GM19372 (cell line): ENCODE results near the gene ADRA2B.
"Not testable (repeated sequence)": the region's sequence is repeated elsewhere in the genome, so short reads cannot be mapped to it uniquely, and the experiment has no call there.

Experiments used
- ATAC-seq: cut with Tn5 transposase; IDR thresholded peaks from one replicate; pipeline ENCODE4 v1.9.1; 2021; ENCODE audit warnings: mild to moderate bottlenecking, low read depth, moderate library complexity; ENCODE audit not compliant: unreplicated experiment

ADRA2B gene

DNA sequence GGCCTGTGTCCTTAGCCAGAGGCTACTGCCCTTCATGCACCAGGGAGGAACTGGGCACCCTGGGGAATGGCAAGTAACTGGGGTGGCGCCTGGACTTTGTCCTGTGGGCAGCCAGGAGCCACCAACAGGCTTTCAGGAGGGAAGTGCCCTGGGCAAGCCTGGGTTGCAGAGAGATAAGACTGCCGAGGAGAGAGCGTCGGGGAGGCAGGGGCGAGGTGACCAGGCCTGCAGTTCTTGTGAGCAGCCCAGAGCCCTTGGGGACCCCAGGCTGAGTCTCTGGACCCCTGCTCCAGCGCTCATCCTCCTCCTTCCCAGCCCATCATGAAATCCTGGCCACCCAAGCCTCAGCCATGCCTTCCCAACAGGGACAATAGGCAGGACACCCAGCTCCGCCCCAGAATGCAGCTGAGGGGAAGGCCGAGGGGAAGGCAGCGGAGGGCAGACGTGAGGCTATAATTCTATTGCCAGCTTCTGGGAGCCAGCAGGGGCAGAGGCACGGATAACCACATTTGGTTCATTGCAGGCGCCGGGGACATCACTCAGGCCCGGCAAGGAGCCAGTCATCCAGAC lies 25.1 kb downstream of the ADRA2B start:
- ATAC-seq, result no peak

DNA sequence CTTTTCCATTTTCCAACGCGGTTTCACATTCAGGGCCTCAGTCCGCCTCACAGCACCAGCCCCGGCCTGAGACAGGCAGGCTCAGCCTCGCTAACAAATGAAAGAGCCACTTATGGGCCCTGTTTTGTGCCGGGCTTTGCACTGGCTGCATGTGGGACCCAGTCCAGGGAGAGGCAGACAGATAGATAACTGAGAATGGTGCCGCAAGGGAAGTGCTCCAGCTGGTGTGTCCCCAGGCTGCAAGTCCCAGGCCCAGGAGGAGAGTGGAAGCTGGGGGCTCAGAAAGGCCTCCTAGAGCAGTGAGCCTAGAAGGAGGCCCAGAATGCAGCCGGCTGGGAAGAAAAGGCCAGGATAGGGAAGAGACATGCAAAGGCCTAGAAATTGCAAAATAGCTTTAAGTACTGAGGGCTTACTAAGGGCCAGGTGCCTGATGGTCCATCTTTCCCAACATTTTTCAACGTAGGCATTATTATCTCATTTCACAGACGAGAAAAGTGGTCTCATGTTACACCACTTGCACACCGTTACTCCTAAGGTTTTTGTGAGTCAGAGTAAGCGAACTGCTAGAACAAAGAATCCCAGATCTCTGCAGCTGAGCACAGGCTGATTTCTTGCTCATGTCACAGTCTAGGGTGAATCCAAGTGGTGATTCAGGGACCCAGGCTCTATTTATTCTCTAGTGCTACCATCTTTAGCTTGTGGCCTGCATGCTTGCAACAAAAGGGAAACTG lies 26.0 kb downstream of the ADRA2B start:
- no peak for ATAC-seq

DNA sequence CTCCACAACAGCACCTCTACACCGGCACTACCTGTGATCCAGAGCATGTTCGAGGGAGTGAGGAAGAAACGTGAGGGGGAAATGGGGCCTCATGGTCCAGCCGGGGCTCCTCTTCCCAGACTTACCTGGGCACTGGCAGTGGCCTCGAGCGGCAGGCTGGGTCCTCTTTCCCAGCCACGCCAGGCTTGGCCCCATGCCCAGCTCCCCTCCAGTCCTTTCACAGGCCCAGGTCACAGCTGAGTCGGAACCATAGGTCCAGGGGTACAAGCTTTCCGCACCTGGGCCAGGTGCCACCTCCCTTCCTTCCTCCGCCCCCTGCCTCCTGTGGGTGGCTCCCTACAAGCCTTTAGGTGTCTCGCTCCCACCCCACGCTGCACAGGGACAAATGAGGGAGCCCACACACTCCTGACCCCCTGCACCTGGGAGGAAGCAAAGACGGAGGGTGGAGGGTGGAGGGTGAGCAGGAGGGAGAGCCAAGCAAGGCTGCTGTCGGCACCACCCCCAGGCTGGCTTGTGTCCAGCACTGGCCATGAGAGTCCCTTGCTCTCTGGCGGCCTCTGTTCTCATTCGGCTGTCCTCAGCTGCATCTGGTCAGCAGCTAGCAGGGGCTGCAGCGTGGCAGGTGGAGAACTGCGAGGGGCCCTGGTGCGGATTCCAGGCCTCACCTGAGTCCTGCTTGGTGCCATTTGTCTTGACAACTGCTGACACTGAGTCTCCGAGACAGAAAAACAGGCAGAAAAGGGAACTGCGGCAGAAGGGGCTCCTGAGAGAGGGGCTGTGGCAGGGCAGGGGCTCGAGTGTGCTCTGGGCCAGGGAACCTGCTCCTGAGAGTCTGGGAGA lies 26.8 kb downstream of the ADRA2B start:
- ATAC-seq, result no peak

DNA sequence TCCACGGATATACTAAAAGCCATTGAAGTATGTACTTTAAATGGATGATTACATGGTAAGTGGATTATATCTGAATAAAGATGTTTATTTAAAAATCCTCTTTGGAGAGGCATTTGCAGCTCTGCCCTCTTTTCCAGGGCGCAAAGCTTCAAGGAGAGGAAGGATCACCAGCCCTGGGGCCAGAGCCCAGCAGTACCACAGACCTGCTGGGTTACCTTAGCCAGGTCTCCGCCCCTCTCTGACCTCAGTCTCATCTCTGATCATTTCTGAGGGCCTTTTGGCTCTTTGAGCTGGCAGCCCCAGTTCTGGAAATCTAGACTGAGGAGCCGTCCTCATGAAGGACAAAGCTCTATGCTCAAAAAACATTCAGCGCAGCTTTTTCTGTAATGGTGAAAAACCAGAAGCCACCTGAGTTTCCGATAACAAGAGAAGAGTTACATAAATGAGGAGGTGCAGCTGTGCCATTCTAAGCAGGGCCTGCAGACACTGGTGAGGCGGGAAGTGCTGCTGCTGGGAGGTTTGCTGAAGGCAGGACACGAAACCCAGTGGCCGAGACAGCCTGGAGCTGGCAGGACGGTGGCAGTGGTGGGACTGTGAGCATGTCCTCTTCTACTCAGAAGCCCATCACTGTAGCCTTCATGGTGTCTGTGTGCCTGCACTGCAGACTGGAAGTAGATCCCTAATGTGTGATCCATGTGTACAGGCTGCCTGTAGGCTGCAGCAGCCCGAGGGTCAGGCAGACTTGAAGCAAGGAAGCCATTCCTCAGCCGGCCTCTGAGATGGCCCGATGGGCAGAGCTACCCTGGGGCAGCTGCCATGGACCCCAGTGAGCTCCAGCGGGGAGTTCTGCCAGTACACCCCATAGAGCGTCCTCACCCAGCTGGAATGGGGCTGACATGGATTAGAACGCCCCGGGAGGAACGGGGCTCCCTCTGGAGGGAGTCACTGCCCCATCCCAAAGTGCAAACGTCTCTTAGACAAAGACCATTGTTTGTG lies 27.7 kb downstream of the ADRA2B start:
- ATAC-seq, result no peak

DNA sequence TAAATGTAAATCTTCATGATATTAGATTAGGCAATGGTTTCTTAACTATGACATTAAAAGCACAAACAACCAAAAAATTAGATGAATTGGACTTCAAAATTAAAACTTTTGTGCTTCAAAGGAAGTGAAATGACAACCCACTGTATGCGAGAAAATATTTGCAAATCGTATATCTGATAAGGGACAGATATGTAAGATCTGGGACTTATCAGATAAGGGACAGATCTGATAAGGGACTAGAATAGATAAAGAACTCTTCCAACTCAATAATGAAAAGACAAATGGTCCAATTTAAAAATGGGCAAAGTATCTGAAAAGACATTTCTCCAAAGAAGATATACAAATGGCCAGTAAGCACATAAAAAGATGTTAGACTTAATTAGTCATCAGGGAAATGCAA lies 29.2 kb downstream of the ADRA2B start:
- ATAC-seq, result no peak

DNA sequence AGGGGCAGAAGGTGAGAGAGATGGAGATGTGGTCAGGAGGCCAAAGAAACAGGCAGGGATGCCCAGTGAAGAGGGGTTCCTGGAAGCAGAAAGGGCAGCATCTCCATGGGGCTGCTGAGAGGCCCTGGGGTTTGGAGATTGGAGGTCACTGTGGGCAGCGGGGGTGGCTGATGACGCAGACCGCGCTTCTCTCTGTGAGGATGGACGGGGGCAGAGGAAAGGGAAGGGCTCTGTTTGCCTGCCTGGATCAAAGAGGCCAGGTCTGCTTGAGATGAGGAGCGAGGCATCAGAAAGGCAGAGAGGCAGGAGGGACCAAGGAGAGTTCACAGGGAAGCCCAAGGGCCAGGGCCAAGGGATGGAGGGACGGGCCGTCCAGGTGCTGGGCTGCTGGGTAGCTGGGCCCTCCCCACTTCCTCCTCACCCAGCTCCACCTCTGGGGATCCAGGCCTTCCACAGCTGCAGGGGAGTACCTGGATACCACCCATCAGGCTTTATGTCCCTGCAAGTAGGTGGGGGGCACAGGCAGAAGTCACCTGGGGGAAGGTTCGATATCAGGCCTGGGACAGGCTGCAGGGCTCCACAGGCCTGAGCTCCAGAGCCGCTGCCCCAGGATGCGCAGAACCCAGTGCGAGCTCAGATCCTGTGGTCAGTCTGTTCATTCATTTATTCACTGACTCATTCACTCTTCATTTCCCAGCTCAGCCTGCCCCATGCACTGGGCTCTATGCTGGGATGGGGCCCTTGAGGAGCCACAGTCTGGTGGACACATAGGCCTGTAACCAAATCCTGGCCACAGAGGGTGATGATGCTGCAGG lies 30.6 kb downstream of the ADRA2B start:
- ATAC-seq, result no peak

DNA sequence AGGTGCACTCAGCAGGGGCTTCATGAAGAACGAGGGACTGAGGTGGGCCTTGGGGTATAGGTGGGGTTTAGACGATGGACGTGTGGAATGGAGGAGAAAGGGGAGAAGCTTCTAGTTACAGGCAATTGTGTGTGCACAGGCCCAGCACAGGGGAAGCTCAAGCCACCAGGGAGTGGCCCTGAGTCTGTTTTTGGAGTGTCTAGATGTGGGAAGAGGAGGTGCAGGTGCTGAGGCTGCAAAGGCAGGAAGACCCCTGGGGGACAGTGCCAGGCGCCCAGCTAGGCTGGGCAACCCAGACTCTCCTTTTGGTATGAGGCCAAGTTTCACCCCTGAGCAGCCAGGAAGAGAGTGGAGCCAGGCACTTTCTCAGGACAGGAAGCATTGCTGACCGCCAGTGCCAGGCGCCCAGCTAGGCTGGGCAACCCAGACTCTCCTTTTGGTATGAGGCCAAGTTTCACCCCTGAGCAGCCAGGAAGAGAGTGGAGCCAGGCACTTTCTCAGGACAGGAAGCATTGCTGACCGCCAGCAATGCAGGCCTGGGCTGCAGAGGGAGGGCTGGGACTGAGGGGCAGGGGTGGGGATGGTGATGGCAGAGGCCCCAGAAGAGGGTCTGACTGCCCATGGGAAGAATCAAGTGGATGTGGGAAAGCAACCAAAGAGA lies 31.4 kb downstream of the ADRA2B start:
- not testable (repeated sequence) for ATAC-seq

DNA sequence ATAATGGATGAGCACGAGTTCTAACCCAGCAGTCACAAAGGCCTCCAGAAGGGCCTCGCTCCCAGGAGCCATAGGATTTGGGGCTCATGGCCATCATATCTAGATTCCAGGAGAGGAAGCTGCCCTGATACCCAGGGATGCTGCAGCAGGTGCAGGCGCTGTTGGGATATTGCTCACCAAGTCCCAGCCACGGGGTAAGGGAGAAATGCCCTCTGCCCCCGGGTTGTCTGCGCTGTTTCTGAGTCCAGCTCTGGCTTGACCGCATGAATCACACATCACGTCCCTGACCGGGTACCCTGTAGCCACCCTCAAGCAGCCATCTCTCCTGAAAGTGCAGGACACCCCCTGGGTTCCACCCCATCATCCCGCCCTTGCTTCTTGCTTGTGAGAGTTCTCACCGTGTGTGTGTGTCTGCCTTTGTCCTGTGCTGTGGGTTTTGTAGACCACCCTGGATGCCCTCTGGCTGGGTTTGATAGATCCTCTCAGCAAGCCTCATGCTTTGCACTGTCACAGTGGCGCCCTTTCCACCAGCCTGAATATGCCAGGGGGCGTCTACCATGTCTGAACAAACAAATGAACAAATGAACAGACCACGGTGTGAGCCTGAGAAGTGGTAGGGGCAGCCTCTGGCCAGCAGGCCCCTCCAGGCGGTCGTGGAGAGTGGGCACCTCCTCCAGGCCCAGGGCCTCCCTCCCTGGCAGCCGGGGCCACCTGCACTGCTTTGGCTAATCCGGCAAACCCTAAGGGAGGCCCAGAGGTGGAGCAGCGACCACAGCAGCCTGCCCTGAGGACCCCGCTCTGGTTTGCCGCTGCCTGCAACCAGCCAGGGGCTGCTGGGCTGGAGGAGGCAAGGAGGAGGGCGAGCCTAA lies 32.1 kb downstream of the ADRA2B start:
- no peak for ATAC-seq

DNA sequence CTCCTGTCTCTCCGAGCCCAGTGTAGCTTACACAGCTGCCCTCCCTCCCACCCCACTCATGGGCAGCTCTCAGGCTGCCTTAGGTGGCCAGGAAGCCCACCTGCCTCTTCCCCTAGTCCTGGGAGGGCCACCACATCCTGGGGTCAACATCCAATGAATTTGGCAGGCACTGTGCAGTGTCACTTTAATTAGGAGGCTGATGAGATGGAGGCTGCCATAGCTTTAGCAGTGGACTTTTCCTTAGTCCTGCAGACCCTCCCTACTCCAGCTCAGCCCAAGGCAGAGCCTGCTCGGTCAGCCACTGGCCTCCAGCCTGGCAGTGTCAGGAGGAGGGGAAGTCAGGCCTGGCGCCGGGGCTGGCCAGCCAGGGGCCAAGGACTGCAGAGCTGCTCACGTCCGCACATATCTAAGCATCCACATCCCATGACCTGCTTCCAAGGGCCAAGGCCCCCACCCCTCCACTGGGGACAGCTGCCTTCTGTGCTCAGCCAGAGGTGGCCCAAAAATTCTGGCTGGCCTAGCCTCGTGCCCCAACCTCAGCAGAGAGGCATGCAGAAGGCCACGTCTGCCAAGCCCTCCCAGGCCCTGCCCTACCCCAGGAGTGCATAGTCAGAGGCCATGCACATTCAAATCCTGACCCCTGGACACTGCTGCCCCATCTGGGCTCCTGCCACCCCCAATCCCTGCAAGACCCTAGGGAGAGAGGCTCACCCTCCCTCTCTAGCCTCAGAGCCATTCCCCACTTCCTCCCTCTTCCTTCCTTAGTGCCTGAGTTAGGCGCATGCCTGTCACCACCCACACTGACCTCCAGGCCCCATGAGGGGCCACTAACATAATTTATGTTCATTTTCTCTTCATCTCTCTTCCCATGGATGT lies 33.1 kb downstream of the ADRA2B start:
- no peak for ATAC-seq

DNA sequence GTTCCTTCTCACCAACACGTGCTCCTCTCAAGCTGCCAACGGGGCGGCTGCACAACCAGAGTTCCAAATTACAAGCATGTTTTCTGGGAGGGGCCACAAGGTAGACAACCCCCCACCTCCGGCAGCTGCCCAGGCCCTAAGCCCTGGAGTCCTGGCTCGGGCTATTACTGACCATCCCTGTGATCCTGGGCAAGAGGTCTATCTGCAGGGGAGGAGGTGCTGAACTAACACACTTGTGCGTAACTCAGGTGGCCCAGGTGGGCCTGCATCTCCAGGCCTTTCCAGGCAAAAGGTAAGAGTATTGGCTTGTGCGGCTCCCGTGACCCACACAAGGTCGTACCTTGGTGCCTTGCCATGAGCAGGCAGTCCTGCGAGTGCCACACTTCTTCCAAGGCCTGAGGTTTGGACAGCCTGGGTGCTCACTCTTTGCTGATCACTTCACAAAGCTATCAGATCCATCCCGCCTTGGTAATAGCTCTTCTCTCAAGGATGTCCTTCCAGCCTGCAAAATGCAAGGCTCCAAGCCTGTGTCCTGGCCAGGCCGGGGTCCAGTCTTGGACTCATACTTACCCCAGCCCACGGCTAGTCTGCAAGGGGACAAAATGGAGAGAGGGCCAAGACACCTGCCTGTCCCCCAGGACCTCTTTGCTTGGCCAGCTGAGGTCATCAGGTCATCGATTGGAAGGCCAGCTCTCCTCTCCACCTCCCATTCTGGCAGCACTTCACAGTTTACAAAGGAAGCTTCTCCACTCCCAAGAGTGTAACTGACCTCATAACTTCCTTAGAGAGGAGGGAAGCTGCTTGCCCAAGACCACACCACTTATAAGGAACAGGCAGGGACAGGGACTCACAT lies 33.9 kb downstream of the ADRA2B start:
- no peak for ATAC-seq

DNA sequence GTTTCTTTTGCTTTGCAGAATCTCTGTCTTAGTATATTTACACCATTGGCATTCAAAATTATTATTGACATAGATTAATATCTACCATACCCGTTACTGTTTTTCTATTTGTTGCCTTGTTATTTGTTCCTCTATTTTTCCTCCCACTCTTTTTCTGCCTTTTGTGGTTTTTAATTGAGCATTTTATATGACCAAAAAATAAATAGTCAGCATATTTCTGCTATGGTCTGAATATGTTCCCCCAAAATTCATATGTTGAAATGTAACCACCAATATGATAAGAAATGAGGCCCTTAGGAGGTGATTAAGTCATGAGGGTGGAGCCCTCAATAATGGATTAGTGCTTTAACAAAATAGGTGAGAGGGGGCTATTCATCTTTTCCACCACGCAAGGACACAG lies 35.3 kb downstream of the ADRA2B start:
- no peak for ATAC-seq

DNA sequence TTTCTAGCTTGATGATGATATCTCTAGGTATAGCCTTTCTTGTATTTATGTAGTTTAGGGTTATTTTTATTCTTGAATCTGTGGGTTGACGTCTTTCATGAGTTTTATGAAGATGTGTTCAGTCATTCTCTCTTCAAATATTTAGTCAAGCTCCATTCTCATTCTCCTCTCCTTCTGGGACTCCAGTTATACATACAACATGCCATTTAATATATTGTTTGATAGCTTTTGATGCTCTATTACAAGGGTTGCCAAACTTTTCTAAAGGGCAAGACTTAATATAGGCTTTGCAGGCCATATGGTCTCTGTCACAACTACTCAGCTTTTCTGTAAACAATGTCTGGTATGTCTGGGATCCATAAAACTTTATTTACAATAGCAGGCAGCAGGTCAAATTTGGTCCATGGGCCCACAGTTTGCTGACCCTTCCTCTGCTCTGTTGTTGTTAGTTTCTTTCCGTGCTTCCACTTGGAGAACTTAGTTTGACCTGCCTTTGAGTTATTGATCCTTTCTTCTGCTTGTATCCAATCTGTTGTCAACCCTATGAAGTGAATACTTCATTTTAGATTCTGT lies 41.1 kb downstream of the ADRA2B start:
- no peak for ATAC-seq

DNA sequence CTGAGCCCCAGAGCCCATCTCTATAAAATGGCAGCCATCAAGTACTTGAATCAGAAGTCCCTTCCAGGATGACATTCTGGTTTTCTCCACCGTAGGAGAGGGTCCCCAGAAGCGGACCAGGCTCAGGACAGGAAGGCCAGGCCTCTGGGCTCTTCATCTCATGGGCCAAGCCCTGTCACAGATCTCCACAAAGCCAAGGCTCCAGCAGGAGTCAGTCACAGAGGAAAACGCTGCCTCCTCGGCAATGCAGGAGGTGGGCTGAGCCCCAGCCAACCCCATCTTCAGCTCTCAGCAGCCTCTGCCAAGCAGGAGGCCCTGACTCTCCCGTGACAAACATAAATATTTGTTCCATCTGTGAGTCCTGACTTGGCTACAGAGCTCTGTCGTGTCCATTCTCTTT lies 42.2 kb downstream of the ADRA2B start:
- no peak for ATAC-seq

DNA sequence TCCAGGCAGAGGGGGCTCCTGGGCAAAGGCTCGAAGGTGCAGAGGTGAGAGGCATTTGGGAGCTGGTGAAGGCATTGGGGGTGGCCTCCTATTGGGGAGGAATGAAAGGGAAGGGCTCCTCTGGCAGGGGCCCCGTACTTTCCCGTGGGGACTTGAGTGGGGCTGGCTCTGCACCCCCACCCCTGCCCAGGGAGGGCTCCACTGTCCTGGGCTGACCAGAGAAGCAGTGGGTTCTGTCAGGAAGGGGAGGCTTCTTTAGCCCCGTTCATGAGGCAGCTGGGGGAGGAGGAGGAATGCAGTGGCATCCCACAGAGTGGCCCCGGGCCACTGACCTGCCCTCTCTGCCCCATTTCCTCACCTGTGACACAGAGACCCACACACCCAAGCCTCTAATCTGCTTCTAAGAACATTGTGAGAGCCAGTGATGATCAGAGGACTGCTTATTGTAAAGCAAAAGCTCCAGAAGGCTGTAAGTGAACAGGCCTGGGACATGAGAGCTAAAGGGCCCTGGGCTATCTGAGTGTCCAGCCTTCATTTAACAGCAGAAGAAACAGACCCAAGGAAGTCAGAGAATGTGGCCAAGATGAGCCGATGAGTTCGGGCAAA lies 43.1 kb downstream of the ADRA2B start:
- ATAC-seq, result no peak

DNA sequence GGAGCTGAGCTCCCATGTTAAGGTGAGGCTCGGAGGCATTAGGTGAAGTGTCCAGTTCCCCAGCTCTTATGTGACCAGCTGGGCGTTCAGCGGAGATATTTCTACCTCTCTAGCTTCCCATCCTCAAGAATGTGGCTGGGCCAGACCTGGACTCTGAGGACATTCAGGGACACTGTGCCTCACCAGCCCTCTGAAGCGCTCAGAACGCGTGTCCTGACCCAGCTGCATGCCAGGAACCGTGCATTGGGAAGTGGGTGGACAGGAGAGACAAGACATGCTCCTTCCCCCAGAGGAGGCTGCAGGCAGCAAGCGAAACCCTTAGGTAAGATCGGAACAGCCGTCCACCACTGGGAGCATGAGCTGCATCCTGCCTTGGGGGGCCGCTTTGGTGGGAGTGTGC lies 43.6 kb downstream of the ADRA2B start:
- ATAC-seq, result no peak
